ENCODE data around the gene SCFD2. TPM values are rescaled to one million over a fixed set of nuclear protein-coding genes. Genes with fewer than 3 reads are reported as not detected.

SCFD2 gene
- 43.0 and 50.6 TPM in 2 replicates for total RNA-seq

DNA sequence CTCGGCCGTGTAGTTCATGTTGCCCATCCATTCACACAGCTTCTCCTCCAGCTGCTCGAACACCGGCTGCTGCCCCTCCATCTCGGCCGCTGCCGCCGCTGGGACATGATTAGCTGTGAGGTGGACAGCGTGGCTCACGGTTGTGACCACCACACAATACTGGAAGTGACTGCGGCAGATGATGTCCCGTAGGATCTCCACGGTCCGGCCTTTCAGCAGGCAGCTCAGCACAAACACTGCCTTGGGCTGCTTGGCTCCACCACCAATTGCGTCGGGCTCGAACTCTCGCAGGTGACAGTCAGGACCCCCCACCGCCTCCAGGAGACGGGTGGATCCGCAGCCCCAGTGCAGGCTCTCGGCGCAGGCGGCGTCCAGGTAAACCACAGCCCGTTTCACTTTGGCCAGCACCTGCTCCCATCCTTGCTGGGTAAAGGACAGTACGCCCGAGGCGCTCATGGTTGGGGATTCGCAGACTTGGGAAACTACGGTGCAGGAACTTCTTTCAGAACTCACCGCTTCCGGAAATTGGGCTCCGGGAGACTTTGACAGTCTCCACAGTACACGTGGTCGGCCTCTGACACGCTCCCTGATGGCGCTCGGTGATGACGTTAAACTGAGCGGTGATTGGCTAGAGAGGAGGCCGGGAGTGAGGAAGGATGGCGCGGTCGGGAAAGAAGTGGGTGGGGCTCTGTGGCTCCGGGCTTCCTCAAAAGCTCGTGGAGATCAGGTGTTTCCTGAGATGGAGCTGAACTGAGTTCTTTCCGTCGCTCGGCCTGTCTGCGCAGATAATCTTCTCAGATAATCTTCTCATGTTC lies at the start of gene SCFD2:
Gene SCFD2, minus strand, starts transcription at position 576 of the 815 bp plus-strand sequence.

DNA sequence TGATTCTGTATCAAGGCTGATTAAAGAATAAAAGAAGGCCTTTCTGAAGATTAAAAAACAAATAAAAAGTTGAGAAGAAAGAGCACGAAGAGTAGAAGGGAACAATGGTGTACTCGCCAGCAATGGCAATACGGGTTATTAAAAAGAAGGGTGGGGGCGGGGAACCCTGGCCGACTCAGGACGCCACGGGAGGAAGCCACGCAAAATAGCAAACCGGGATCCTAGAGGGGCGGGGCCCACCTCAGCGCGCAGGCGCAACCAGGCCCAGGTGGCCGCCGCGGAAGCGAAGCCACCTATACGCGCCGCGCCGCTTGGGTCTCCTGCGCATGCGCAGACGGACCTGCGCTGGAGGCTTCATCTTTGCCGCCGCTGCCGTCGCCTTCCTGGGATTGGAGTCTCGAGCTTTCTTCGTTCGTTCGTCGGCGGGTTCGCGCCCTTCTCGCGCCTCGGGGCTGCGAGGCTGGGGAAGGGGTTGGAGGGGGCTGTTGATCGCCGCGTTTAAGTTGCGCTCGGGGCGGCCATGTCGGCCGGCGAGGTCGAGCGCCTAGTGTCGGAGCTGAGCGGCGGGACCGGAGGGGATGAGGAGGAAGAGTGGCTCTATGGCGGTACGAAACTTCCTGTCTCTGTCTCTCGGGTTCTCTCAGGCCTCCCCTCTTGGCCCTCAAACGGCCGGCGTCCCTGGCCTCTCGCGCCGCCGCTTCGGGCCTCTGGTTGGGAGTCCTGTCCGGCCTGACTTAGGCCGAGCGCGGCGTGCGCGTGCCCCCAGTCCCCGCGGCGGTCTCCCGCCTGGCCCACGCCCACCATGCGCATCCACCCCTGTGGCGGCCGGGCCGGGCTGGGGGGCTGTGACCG lies 11.7 kb upstream of the SCFD2 start, which contains the start of gene FIP1L1:
Gene FIP1L1, plus strand, starts transcription at position 323 of the 852 bp plus-strand sequence. Its CDS starts 198 bp downstream, at position 521.

GRCh38 chr4:52861879-52862616 lies 503.8 kb downstream of the SCFD2 start, which contains the start of gene RASL11B:
TSS of gene RASL11B (plus strand) at chr4:52862317. CDS start at chr4:52862508, 191 bp downstream.

Small RNA genes lying within 50 kb of the gene (small RNA-seq; reads per million reads assigned to genes)
- not detected for gene RNU6-310P

Other genes starting within 250 kb of the SCFD2 start
- 97.7 and 106 TPM in 2 replicates for gene FIP1L1, start 11.6 kb upstream of the SCFD2 start, total RNA-seq
- 70.7 and 72.5 TPM in 2 replicates for gene LNX1, start 225.4 kb upstream of the SCFD2 start, total RNA-seq